ENCODE data around the gene HOXC5. TPM values are rescaled to one million over a fixed set of nuclear protein-coding genes. Genes with fewer than 3 reads are reported as not detected.
A peak's percentile ranks its signal among the peaks of the same experiment; 100 is the strongest.

HOXC5 gene
- total RNA-seq, 4 donors from 2014 or later, result 0.31 to 3.3 (median 1.3) TPM; not detected in 1

DNA sequence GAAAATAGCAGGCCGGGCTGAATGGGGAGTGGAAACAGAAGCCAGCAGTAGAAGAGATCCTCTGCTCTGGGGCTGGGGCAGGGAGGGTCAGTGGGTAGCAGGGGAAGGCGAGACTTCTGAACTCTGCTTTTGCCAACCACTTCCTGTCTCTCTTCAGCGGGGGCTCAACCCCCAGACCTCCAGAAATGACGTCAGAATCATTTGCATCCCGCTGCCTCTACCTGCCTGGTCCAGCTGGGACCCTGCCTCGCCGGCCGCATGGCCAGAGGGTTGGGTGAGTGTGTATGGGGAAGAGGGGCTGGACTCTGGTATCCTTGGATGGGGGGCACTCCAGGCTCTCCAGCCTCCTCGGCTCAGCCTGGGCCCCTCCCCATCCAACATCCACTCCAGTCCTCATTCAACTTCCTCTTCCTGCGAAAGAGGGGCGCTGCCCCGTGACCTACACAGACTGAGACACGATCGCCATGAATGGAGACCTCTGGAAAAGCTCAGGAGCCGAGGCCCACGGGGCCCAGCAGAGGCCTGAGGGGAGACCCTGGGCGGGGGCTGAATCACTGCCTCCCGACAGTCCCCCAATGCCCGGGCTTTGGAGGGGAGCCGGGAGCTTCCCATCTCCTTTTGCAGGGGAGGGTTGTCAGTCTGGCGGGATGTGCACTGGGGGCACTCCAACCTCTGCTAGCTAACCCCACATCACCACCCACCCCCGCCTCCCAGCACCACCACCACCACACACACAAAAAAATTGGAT, 20.3 kb downstream of the HOXC5 start:
- Histone ChIP-seq H3K27me3 (peaks cover 10% of the 10 kb centered on the region), H3K4me3 (peak overlapping the region; percentile 78 to 86), H3K36me3 (no peaks in the 10 kb centered on the region), H3K27ac (peak overlapping the region in 3 of 4 donors; percentile 69 to 91 (median 84)), H3K9me3 (no peaks in the 10 kb centered on the region), H3K4me1 (peaks cover 0 to 54% (median 6%) of the 10 kb centered on the region in 3 donors)
- peak; percentile 40 for ATAC-seq
- WGBS, 2 donors (ENCODE audit: low coverage in 1 of 2), result 0% methylated on average over 1 to 3 of the region's 22 CpGs
- TF ChIP-seq EP300 (IDR thresholded peaks at IDR 0.05), result no peak
- TF ChIP-seq POLR2A (IDR thresholded peaks at IDR 0.05), result no peak
- no peak for TF ChIP-seq CTCF (IDR thresholded peaks at IDR 0.05)
- TF ChIP-seq POLR2AphosphoS5 (IDR thresholded peaks at IDR 0.05), result no peak

DNA sequence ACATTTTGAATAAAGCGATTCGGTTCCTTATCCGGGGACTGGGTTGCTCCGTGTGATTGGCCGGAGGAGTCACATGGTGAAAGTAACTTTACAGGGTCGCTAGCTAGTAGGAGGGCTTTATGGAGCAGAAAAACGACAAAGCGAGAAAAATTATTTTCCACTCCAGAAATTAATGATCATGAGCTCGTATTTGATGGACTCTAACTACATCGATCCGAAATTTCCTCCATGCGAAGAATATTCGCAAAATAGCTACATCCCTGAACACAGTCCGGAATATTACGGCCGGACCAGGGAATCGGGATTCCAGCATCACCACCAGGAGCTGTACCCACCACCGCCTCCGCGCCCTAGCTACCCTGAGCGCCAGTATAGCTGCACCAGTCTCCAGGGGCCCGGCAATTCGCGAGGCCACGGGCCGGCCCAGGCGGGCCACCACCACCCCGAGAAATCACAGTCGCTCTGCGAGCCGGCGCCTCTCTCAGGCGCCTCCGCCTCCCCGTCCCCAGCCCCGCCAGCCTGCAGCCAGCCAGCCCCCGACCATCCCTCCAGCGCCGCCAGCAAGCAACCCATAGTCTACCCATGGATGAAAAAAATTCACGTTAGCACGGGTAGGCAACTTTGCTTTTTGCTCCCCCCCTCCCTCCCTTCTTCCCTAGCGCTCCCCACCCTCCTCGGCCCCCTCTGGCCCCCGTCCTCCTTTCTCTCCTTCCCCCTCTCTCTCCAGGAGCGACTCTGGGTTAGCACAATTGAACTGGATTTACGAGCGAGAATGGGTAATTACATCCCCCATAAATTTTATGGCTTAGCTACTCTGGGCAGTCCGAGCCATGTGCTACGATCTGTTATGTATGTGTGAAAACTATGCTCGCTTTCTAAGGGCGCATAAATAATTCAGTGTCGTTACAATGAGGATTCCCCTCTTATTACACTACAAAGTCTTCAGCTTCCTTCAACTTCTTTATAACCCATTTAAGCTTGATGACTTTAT, 21.2 kb downstream of the HOXC5 start, which contains the start of gene HOXC4:
HOXC4 (plus strand) TSS at position 85 of the 991 bp plus-strand sequence; CDS start at position 173, 88 bp downstream.
- Histone ChIP-seq H3K9me3 (no peaks in the 10 kb centered on the region), H3K27me3 (peaks cover 6% of the 10 kb centered on the region), H3K4me3 (peak within 1 kb of the TSS; percentile 78 to 86), H3K36me3 (no peaks in the 10 kb centered on the region), H3K4me1 (peaks cover 0 to 54% (median 6%) of the 10 kb centered on the region in 3 donors), H3K27ac (peak within 1 kb of the TSS; percentile 6 to 91 (median 76))
- ATAC-seq, result peak; percentile 85
- 1% methylated on average over 14 to 29 of the region's 52 CpGs for WGBS, 2 donors (ENCODE audit: low coverage in 1 of 2)
- TF ChIP-seq POLR2A (IDR thresholded peaks at IDR 0.05), result no peak
- TF ChIP-seq CTCF (IDR thresholded peaks at IDR 0.05), result peak in 1 of 4 experiments; percentile 4
- no peak for TF ChIP-seq EP300 (IDR thresholded peaks at IDR 0.05)

GRCh38 chr12:54054742-54055194, 21.9 kb downstream of the HOXC5 start:
- Histone ChIP-seq H3K4me1 (peaks cover 0 to 54% (median 6%) of the 10 kb centered on the region in 3 donors), H3K27ac (peak overlapping the region in 2 of 4 donors; percentile 84 to 91), H3K27me3 (peaks cover 6% of the 10 kb centered on the region), H3K9me3 (no peaks in the 10 kb centered on the region), H3K4me3 (peak overlapping the region; percentile 78 to 86), H3K36me3 (no peaks in the 10 kb centered on the region)
- WGBS, 2 donors (ENCODE audit: low coverage in 1 of 2), result 12 to 16% methylated on average over 17 to 21 of the region's 24 CpGs
- ATAC-seq, result no peak
- TF ChIP-seq CTCF (IDR thresholded peaks at IDR 0.05) (no peak), POLR2A (IDR thresholded peaks at IDR 0.05) (no peak), EP300 (IDR thresholded peaks at IDR 0.05) (no peak), POLR2AphosphoS5 (IDR thresholded peaks at IDR 0.05) (no peak)

DNA sequence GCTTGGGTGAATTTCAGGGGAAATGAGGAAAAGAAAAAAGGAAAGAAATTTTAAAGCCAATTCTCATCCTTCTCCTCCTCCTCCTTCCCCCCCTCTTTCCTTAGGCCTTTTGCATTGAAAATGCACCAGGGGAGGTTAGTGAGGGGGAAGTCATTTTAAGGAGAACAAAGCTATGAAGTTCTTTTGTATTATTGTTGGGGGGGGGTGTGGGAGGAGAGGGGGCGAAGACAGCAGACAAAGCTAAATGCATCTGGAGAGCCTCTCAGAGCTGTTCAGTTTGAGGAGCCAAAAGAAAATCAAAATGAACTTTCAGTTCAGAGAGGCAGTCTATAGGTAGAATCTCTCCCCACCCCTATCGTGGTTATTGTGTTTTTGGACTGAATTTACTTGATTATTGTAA, 22.7 kb downstream of the HOXC5 start:
- TF ChIP-seq CTCF (IDR thresholded peaks at IDR 0.05) (no peak), POLR2A (IDR thresholded peaks at IDR 0.05) (no peak), EP300 (IDR thresholded peaks at IDR 0.05) (no peak), POLR2AphosphoS5 (IDR thresholded peaks at IDR 0.05) (no peak)
- WGBS, 2 donors (ENCODE audit: low coverage in 1 of 2), result 8 to 34% methylated on average over 2 of the region's 2 CpGs
- peak overlapping the region in 1 of 2 donors; percentile 78 for H3K4me3 ChIP-seq

More for the DNA sequence above, 22.7 kb downstream of the HOXC5 start:
- Histone ChIP-seq H3K27ac (peak overlapping the region in 1 of 4 donors; percentile 41), H3K4me1 (peaks cover 0 to 54% (median 6%) of the 10 kb centered on the region in 3 donors), H3K27me3 (peaks cover 6% of the 10 kb centered on the region), H3K9me3 (no peaks in the 10 kb centered on the region), H3K36me3 (no peaks in the 10 kb centered on the region)
- ATAC-seq, result no peak
